IMR-90 (cell line): ENCODE results near the gene KIF5C. TPM values are rescaled to one million over a fixed set of nuclear protein-coding genes. Genes with fewer than 3 reads are reported as not detected.

Experiments
- ATAC-seq: fragments of 200-7000 bp; cut with Tn5 transposase; 2 replicates; pipeline ENCODE4 v1.9.1; 2020; ENCODE audit warnings: low read depth, mild to moderate bottlenecking, moderate library complexity
- BruUV-seq: library from RNA; stranded (reverse); fragments of 400-500 nt; replicated peaks from 2 replicates; lab custom pipeline; 2021; lab: Mats Ljungman, UMichigan
- CTCF ChIA-PET: fragments of 300-600 bp; formaldehyde crosslinking; extraction: SDS; loops from one replicate; lab custom pipeline; 2021; ENCODE audit warnings: antibody characterized with exemption; lab: Yijun Ruan, JAX
- POLR2A ChIA-PET: fragments of 300-600 bp; sonication (Branson Sonifier 250); formaldehyde crosslinking; loops from one replicate; lab custom pipeline; 2022; ENCODE audit warnings: antibody characterized with exemption; ENCODE audit not compliant: unreplicated experiment; lab: Charles Lee
- DNase-seq: peaks from one replicate; pipeline ENCODE4 v3.0.0; 2013
- H2AFZ ChIP-seq: replicated peaks from 2 replicates; pipeline ENCODE3; 2013; ENCODE audit warnings: low read length, mild to moderate bottlenecking; ENCODE audit not compliant: poor library complexity
- H2AK5ac ChIP-seq: 2 replicates; pipeline ENCODE4 v1.6.1; 2013; ENCODE audit warnings: low read depth, low read length, inconsistent platforms
- H2AK9ac ChIP-seq: replicated peaks from 2 replicates; pipeline ENCODE3; 2013; ENCODE audit warnings: mild to moderate bottlenecking, low read depth, low read length, moderate library complexity; ENCODE audit not compliant: poor library complexity
- H2BK120ac ChIP-seq: 2 replicates; pipeline ENCODE4 v1.6.1; 2013; ENCODE audit warnings: low read depth, low read length, inconsistent platforms
- H2BK15ac ChIP-seq: 3 replicates; pipeline ENCODE4 v1.6.1; 2013; ENCODE audit warnings: low read depth, low read length, inconsistent platforms
- H2BK20ac ChIP-seq: 2 replicates; pipeline ENCODE4 v1.6.1; 2013; ENCODE audit warnings: low read depth, mild to moderate bottlenecking, inconsistent platforms, low read length, moderate library complexity
- H2BK5ac ChIP-seq: 2 replicates; pipeline ENCODE4 v1.6.1; 2013; ENCODE audit warnings: mild to moderate bottlenecking, low read depth, low read length, inconsistent platforms; ENCODE audit not compliant: poor library complexity, severe bottlenecking
- H3K14ac ChIP-seq: replicated peaks from 2 replicates; pipeline ENCODE4 v1.6.1; 2013; ENCODE audit warnings: low read depth, low read length, inconsistent platforms
- H3K18ac ChIP-seq: 2 replicates; pipeline ENCODE4 v1.6.1; 2013; ENCODE audit warnings: low read depth, low read length, control low read depth
- H3K23ac ChIP-seq: 2 replicates; pipeline ENCODE4 v1.6.1; 2013; ENCODE audit warnings: low read depth, low read length, inconsistent platforms
- H3K27ac ChIP-seq: 2 replicates; pipeline ENCODE4 v1.5.1; 2013; ENCODE audit warnings: mild to moderate bottlenecking, control low read depth, low read length; ENCODE audit not compliant: insufficient read depth
- H3K27me3 ChIP-seq: 2 replicates; pipeline ENCODE4 v1.6.1; 2013; ENCODE audit warnings: low read length; ENCODE audit not compliant: control insufficient read depth, insufficient read depth
- H3K36me3 ChIP-seq: 2 replicates; pipeline ENCODE4 v1.6.1; 2013; ENCODE audit warnings: low read length, mixed read lengths; ENCODE audit not compliant: control insufficient read depth, insufficient read depth
- H3K4ac ChIP-seq: 2 replicates; pipeline ENCODE4 v1.6.1; 2013; ENCODE audit warnings: low read depth, low read length, inconsistent platforms
- H3K4me1 ChIP-seq: 2 replicates; pipeline ENCODE4 v1.6.1; 2013; ENCODE audit warnings: low read length, mixed read lengths; ENCODE audit not compliant: control insufficient read depth, insufficient read depth
- H3K4me2 ChIP-seq: 2 replicates; pipeline ENCODE4 v1.6.1; 2013; ENCODE audit warnings: low read depth, mild to moderate bottlenecking, control low read depth, low read length, moderate library complexity
- H3K4me3 ChIP-seq: 2 replicates; pipeline ENCODE4 v1.5.1; 2013; ENCODE audit warnings: low read depth, mild to moderate bottlenecking, control low read depth, low read length, moderate library complexity; ENCODE audit not compliant: insufficient read depth
- H3K56ac ChIP-seq: 2 replicates; pipeline ENCODE4 v1.6.1; 2013; ENCODE audit warnings: low read length, inconsistent platforms; ENCODE audit not compliant: insufficient read depth; ENCODE audit errors: extremely low read depth
- H3K79me1 ChIP-seq, 2 experiments: 2 replicates each; pipeline ENCODE4 v1.6.1; 2013; ENCODE audit warnings: low read length in 2 of 2, inconsistent platforms in 1 of 2, low read depth in 1 of 2
- H3K9ac ChIP-seq: 2 replicates; pipeline ENCODE4 v1.6.1; 2013; ENCODE audit warnings: low read depth, low read length, control low read depth
- H3K9me1 ChIP-seq: 2 replicates; pipeline ENCODE4 v1.6.1; 2013; ENCODE audit warnings: low read length, inconsistent platforms; ENCODE audit not compliant: insufficient read depth
- H3K9me3 ChIP-seq: 2 replicates; pipeline ENCODE4 v1.6.1; 2013; ENCODE audit warnings: low read length; ENCODE audit not compliant: control insufficient read depth, insufficient read depth
- H4K20me1 ChIP-seq: 2 replicates; pipeline ENCODE4 v1.6.1; 2013; ENCODE audit warnings: low read length, inconsistent platforms; ENCODE audit not compliant: insufficient read depth
- H4K5ac ChIP-seq: 2 replicates; pipeline ENCODE4 v1.6.1; 2013; ENCODE audit warnings: mild to moderate bottlenecking, low read depth, low read length, control low read depth
- H4K8ac ChIP-seq, 2 experiments: 2 replicates each; pipeline ENCODE4 v1.6.1; 2013; ENCODE audit warnings: low read depth in 2 of 2, low read length in 2 of 2, control low read depth in 1 of 2, inconsistent platforms in 1 of 2
- H4K91ac ChIP-seq: 2 replicates; pipeline ENCODE4 v1.6.1; 2013; ENCODE audit warnings: low read depth, low read length, inconsistent platforms; ENCODE audit not compliant: insufficient read depth
- BHLHE40 ChIP-seq: fragments of 150-350 bp; IDR thresholded peaks from 2 replicates; pipeline ENCODE4 v1.6.1; 2016; ENCODE audit warnings: mild to moderate bottlenecking, low read depth, low read length
- CEBPB ChIP-seq: IDR thresholded peaks from 2 replicates; pipeline ENCODE4 v1.6.1; 2012; ENCODE audit warnings: low read depth, low read length, improper control_type of control experiment
- CHD1 ChIP-seq: IDR thresholded peaks from 2 replicates; pipeline ENCODE4 v1.6.1; 2012; ENCODE audit warnings: low read depth, low read length, improper control_type of control experiment
- CTCF ChIP-seq: conservative IDR thresholded peaks from 2 replicates; pipeline ENCODE4 v1.5.1; 2012; ENCODE audit warnings: mild to moderate bottlenecking, low read depth, low read length, improper control_type of control experiment
- ELK1 ChIP-seq: fragments of 150-350 bp; IDR thresholded peaks from 2 replicates; pipeline ENCODE4 v1.6.1; 2016; ENCODE audit warnings: low read depth, mild to moderate bottlenecking, low read length, moderate library complexity, borderline replicate concordance
- FOS ChIP-seq: fragments of 150-350 bp; IDR thresholded peaks from 2 replicates; pipeline ENCODE4 v1.6.1; 2016; ENCODE audit warnings: low read depth, low read length
- MAFK ChIP-seq: IDR thresholded peaks from 2 replicates; pipeline ENCODE4 v1.6.1; 2012; ENCODE audit warnings: low read depth, low read length, improper control_type of control experiment
- MAZ ChIP-seq: IDR thresholded peaks from 2 replicates; pipeline ENCODE4 v1.6.1; 2012; ENCODE audit warnings: low read depth, mild to moderate bottlenecking, low read length, improper control_type of control experiment, moderate library complexity, borderline replicate concordance
- MXI1 ChIP-seq: IDR thresholded peaks from 2 replicates; pipeline ENCODE4 v1.6.1; 2012; ENCODE audit warnings: low read depth, mild to moderate bottlenecking, low read length, moderate library complexity, borderline replicate concordance
- NFE2L2 ChIP-seq: fragments of 150-350 bp; IDR thresholded peaks from 2 replicates; pipeline ENCODE4 v1.6.1; 2016; ENCODE audit warnings: low read depth, mild to moderate bottlenecking, low read length
- POLR2A ChIP-seq: IDR thresholded peaks from 2 replicates; pipeline ENCODE4 v1.6.1; 2012; ENCODE audit warnings: mild to moderate bottlenecking, low read depth, low read length
- RAD21 ChIP-seq: IDR thresholded peaks from 2 replicates; pipeline ENCODE4 v1.6.1; 2012; ENCODE audit warnings: low read length, improper control_type of control experiment
- RCOR1 ChIP-seq: IDR thresholded peaks from 2 replicates; pipeline ENCODE4 v1.6.1; 2012; ENCODE audit warnings: mild to moderate bottlenecking, low read length, improper control_type of control experiment; ENCODE audit not compliant: insufficient replicate concordance
- RFX5 ChIP-seq: IDR thresholded peaks from 2 replicates; pipeline ENCODE4 v1.8.0; 2012; ENCODE audit warnings: low read depth, mild to moderate bottlenecking, low read length, moderate library complexity
- SMC3 ChIP-seq: fragments of 150-350 bp; IDR thresholded peaks from 2 replicates; pipeline ENCODE4 v1.6.1; 2016; ENCODE audit warnings: low read depth, mild to moderate bottlenecking, antibody characterized with exemption, low read length, moderate library complexity
- USF2 ChIP-seq: fragments of 150-350 bp; IDR thresholded peaks from 2 replicates; pipeline ENCODE4 v1.6.1; 2017; ENCODE audit warnings: mild to moderate bottlenecking, antibody characterized with exemption, low read length, low read depth
- WGBS, 2 experiments: methylation state at CpG; one replicate each; pipeline versions ENCODE4 v1.1.5 to v1.1.7; 2013; ENCODE audit warnings: missing lambda C conversion rate in 2 of 2; ENCODE audit not compliant: insufficient read length in 1 of 2; ENCODE audit errors: extremely low coverage in 2 of 2; 5-methylcytosine and 5-hydroxymethylcytosine counted together
- dilution Hi-C: fragments of 300-500 bp; cut with HindIII; formaldehyde crosslinking; loops from one replicate; pipeline ENCODE4 v1.14.3; 2018; ENCODE audit warnings: low sequenced_read_pairs; ENCODE audit not compliant: unreplicated experiment
- in situ Hi-C: fragments of 300-500 bp; cut with MboI; formaldehyde crosslinking; loops from 3 replicates; pipeline ENCODE4 v1.14.3; 2019; ENCODE audit warnings: low sequenced_read_pairs, inconsistent platforms, mixed read lengths
- intact Hi-C: fragments of 100-400 bp; cut with micrococcal nuclease; formaldehyde crosslinking; loops from 2 replicates; pipeline ENCODE4 v1.10.0; 2022
- polyA plus RNA-seq, 3 experiments: library from polyadenylated mRNA; depleted of rRNA; stranded (reverse); fragments of >200 nt; gene quantifications; 2 replicates each; pipeline ENCODE4 v1.2.3, GENCODE V29; 2012; ENCODE audit warnings: low replicate concordance in 1 of 3
- total RNA-seq: library from RNA; depleted of rRNA; stranded (reverse); fragments of >200 nt; gene quantifications from 2 replicates; pipeline ENCODE4 v1.2.3, GENCODE V29; 2012

Gene KIF5C
- total and polyA plus RNA-seq, 2 of the 4 experiments (the other 2 are of a cell fraction): 0.10 to 0.18 TPM

GRCh38 chr2:149037851-149038250 lies 162.8 kb downstream of the KIF5C start:
- 75% methylated on average over 2 of the region's 8 CpGs; no CpG with 5 or more reads in 1 of the 2 experiments for WGBS, 2 experiments
- no peak for TF ChIP-seq CEBPB
- no peak for TF ChIP-seq RAD21
- no peak for TF ChIP-seq MAFK
- TF ChIP-seq MXI1: no peak
- no peak for TF ChIP-seq BHLHE40
- TF ChIP-seq MAZ: no peak
- no peak for TF ChIP-seq CTCF
- no peak for TF ChIP-seq RCOR1
- no peak for TF ChIP-seq ELK1
- TF ChIP-seq NFE2L2: no peak
- no peak for TF ChIP-seq RFX5
- TF ChIP-seq FOS: no peak
- TF ChIP-seq CHD1: no peak
- TF ChIP-seq USF2: no peak
- TF ChIP-seq SMC3: no peak
- no peak for TF ChIP-seq POLR2A
- Histone ChIP-seq H3K23ac (no peak overlapping the region), H4K5ac (no peak overlapping the region), H3K4me1 (no peaks in the 10 kb centered on the region), H3K36me3 (no peaks in the 10 kb centered on the region), H4K91ac (no peak overlapping the region), H2BK5ac (no peak overlapping the region), H3K27ac (no peak overlapping the region), H2AFZ (no peak overlapping the region), H3K14ac (no peak overlapping the region), H2AK9ac (no peak overlapping the region), H3K4ac (no peak overlapping the region), H2BK15ac (no peak overlapping the region), H3K9ac (no peak overlapping the region), H3K79me1 (no peaks in the 10 kb centered on the region), H3K56ac (no peak overlapping the region), H3K4me3 (no peak overlapping the region), H4K8ac (no peak overlapping the region), H3K4me2 (no peak overlapping the region), H3K9me3 (no peaks in the 10 kb centered on the region), H2BK20ac (no peak overlapping the region), H4K20me1 (no peaks in the 10 kb centered on the region), H3K27me3 (peaks cover 37% of the 10 kb centered on the region), H3K9me1 (no peaks in the 10 kb centered on the region), H3K18ac (no peak overlapping the region), H2AK5ac (no peak overlapping the region), H2BK120ac (no peak overlapping the region)
- POLR2A ChIA-PET: no interaction called here
- intact Hi-C loops: no loop called here
- dilution Hi-C loops: no loop called here
- CTCF ChIA-PET: interaction anchor here (0.6 kb wide), 1 partner anchor 594 kb away, joined by 3 read pairs; no protein-coding TSS in a partner anchor
- no TSS peak for BruUV-seq
- DNase-seq (no peak), ATAC-seq (no peak)
- in situ Hi-C loops: no loop called here
